Lung microvascular endothelial cell (primary cell): Measurements from ENCODE around the gene IL17RB. TPM values are rescaled to one million over a fixed set of nuclear protein-coding genes. Genes with fewer than 3 reads are reported as not detected.

Source experiments
- DNase-seq, 2 donors: peaks; one replicate each; pipeline versions ENCODE4 v3.0.0 to v3.0.0-alpha.2; 2010; ENCODE audit warnings: low read depth in 2 of 2
- total RNA-seq: library from RNA; depleted of rRNA; stranded (reverse); fragments of >200 nt; gene quantifications from 2 replicates; pipeline ENCODE4 v1.2.1, GENCODE V29; 2014

Gene IL17RB
- total RNA-seq, 1 donor from 2014 or later: not detected

- no peak for DNase-seq
Observed at GRCh38 chr3:53858096-53858741, 11.9 kb downstream of the IL17RB start.

GRCh38 chr3:53859178-53859577, 12.8 kb downstream of the IL17RB start:
- DNase-seq: no peak

- DNase-seq: no peak
Observed at GRCh38 chr3:53860196-53860595, 13.8 kb downstream of the IL17RB start.

- DNase-seq: no peak
Observed at GRCh38 chr3:53862241-53862640, 15.9 kb downstream of the IL17RB start.

- no peak for DNase-seq
Observed at GRCh38 chr3:53863145-53863544, 16.8 kb downstream of the IL17RB start.

- DNase-seq: no peak
Observed at GRCh38 chr3:53865732-53866499, 19.5 kb downstream of the IL17RB start.

GRCh38 chr3:53880396-53881345, 34.3 kb downstream of the IL17RB start:
- DNase-seq: peak; percentile 11 to 16

GRCh38 chr3:53881691-53882593, 35.6 kb downstream of the IL17RB start, which contains the start of gene ACTR8:
Gene ACTR8 (minus strand): TSS chr3:53882152. CDS start chr3:53882101, 51 bp downstream.
- DNase-seq: peak; percentile 88 to 93

GRCh38 chr3:53883008-53883407, 36.6 kb downstream of the IL17RB start:
- no peak for DNase-seq

GRCh38 chr3:53884623-53885022, 38.3 kb downstream of the IL17RB start:
- no peak for DNase-seq

- peak in 1 of 2 donors; percentile 34 for DNase-seq
Observed at GRCh38 chr3:53885239-53885638, 38.9 kb downstream of the IL17RB start.

GRCh38 chr3:53887446-53887845, 41.1 kb downstream of the IL17RB start:
- no peak for DNase-seq

- DNase-seq: no peak
Observed at GRCh38 chr3:53888232-53888631, 41.9 kb downstream of the IL17RB start.

GRCh38 chr3:53890726-53891475, 44.5 kb downstream of the IL17RB start:
- peak; percentile 49 to 75 for DNase-seq

- peak; percentile 100 for DNase-seq
Observed at GRCh38 chr3:53891497-53892285, 45.3 kb downstream of the IL17RB start, which contains the start of gene SELENOK. Gene SELENOK (minus strand): TSS chr3:53891859.

- no peak for DNase-seq
Observed at GRCh38 chr3:53892286-53892637, 45.9 kb downstream of the IL17RB start.

- DNase-seq: no peak
Observed at GRCh38 chr3:53899750-53900149, 53.4 kb downstream of the IL17RB start.

GRCh38 chr3:53900666-53901331, 54.4 kb downstream of the IL17RB start:
- DNase-seq: no peak

- DNase-seq: no peak
Observed at GRCh38 chr3:53902067-53902466, 55.7 kb downstream of the IL17RB start.
